ENCODE data around the gene DMD. TPM values are rescaled to one million over a fixed set of nuclear protein-coding genes. Genes with fewer than 3 reads are reported as not detected.

The DMD gene
- total and polyA plus RNA-seq, 4 donors, result 3.9 to 73.8 (median 11.2) TPM

DNA sequence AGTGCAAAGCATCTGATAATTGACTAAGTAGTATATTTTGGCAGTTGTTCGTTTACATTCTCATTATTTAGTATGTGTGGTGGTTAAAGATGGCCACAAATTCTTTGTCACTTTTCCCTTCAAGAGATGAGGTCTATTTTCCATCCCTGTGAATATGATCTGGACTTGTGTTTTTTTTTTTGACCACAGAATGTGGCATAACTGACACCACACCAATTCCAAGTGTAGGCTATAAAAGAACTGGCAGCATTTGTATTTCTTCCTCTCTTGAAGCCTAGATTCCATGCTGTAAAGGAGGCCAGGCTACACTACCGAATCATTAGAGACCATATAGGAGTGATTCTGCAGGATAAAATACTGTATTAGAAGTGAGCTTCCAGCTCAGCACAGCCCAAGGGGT lies 596.6 kb downstream of the DMD start:
- Histone ChIP-seq H3K4me3 (no peak overlapping the region), H3K4me1 (ENCODE audit: control insufficient read depth in 5 of 5, insufficient read depth in 5 of 5, low read length in 5 of 5) (no peaks in the 10 kb centered on the region), H3K27me3 (ENCODE audit: control insufficient read depth in 3 of 3, insufficient read depth in 3 of 3, low read length in 2 of 3) (no peaks in the 10 kb centered on the region), H3K9ac (ENCODE audit: insufficient read depth in 1 of 2, low read length in 2 of 2) (no peak overlapping the region), H3K9me3 (ENCODE audit: control insufficient read depth in 4 of 4, insufficient read depth in 3 of 4, low read length in 3 of 4) (no peaks in the 10 kb centered on the region), H3K27ac (ENCODE audit: low read depth in 1 of 2, low read length in 1 of 2) (no peak overlapping the region), H3K36me3 (ENCODE audit: control insufficient read depth in 4 of 4, insufficient read depth in 4 of 4, low read length in 4 of 4) (no peaks in the 10 kb centered on the region)
- WGBS, 2 donors, result 67 to 86% methylated on average over 2 of the region's 2 CpGs
- DNase-seq, result no peak
- TF ChIP-seq, protein P1, sequence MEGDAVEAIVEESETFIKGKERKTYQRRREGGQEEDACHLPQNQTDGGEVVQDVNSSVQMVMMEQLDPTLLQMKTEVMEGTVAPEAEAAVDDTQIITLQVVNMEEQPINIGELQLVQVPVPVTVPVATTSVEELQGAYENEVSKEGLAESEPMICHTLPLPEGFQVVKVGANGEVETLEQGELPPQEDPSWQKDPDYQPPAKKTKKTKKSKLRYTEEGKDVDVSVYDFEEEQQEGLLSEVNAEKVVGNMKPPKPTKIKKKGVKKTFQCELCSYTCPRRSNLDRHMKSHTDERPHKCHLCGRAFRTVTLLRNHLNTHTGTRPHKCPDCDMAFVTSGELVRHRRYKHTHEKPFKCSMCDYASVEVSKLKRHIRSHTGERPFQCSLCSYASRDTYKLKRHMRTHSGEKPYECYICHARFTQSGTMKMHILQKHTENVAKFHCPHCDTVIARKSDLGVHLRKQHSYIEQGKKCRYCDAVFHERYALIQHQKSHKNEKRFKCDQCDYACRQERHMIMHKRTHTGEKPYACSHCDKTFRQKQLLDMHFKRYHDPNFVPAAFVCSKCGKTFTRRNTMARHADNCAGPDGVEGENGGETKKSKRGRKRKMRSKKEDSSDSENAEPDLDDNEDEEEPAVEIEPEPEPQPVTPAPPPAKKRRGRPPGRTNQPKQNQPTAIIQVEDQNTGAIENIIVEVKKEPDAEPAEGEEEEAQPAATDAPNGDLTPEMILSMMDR (IDR thresholded peaks at IDR 0.05; ENCODE audit: control extremely low read depth, extremely low read depth), result no peak
- ATAC-seq (ENCODE audit: insufficient read depth, low FRiP score), result no peak

GRCh38 chrX:32599156-32599555 lies 612.2 kb downstream of the DMD start:
- Histone ChIP-seq H3K27me3 (ENCODE audit: control insufficient read depth in 3 of 3, insufficient read depth in 3 of 3, low read length in 2 of 3) (no peaks in the 10 kb centered on the region), H3K27ac (ENCODE audit: low read depth in 1 of 2, low read length in 1 of 2) (no peak overlapping the region), H3K9me3 (ENCODE audit: control insufficient read depth in 4 of 4, insufficient read depth in 3 of 4, low read length in 3 of 4) (no peaks in the 10 kb centered on the region), H3K4me1 (ENCODE audit: control insufficient read depth in 5 of 5, insufficient read depth in 5 of 5, low read length in 5 of 5) (no peaks in the 10 kb centered on the region), H3K36me3 (ENCODE audit: control insufficient read depth in 4 of 4, insufficient read depth in 4 of 4, low read length in 4 of 4) (no peaks in the 10 kb centered on the region), H3K9ac (ENCODE audit: insufficient read depth in 1 of 2, low read length in 2 of 2) (no peak overlapping the region), H3K4me3 (no peak overlapping the region)
- DNase-seq (no peak), ATAC-seq (ENCODE audit: insufficient read depth, low FRiP score) (no peak)
- TF ChIP-seq, protein P1 (IDR thresholded peaks at IDR 0.05; ENCODE audit: control extremely low read depth, extremely low read depth), result no peak
- WGBS, 2 donors, result 68 to 81% methylated on average over 4 of the region's 4 CpGs

- Histone ChIP-seq H3K9ac (ENCODE audit: insufficient read depth in 1 of 2, low read length in 2 of 2) (no peak overlapping the region), H3K9me3 (ENCODE audit: control insufficient read depth in 4 of 4, insufficient read depth in 3 of 4, low read length in 3 of 4) (no peaks in the 10 kb centered on the region), H3K27me3 (ENCODE audit: control insufficient read depth in 3 of 3, insufficient read depth in 3 of 3, low read length in 2 of 3) (no peaks in the 10 kb centered on the region), H3K27ac (ENCODE audit: low read depth in 1 of 2, low read length in 1 of 2) (no peak overlapping the region), H3K4me3 (no peak overlapping the region), H3K4me1 (ENCODE audit: control insufficient read depth in 5 of 5, insufficient read depth in 5 of 5, low read length in 5 of 5) (no peaks in the 10 kb centered on the region), H3K36me3 (ENCODE audit: control insufficient read depth in 4 of 4, insufficient read depth in 4 of 4, low read length in 4 of 4) (no peaks in the 10 kb centered on the region)
- WGBS, 2 donors, result 60 to 74% methylated on average over 4 of the region's 4 CpGs
- TF ChIP-seq, protein P1 (IDR thresholded peaks at IDR 0.05; ENCODE audit: control extremely low read depth, extremely low read depth), result no peak
- no peak for ATAC-seq (ENCODE audit: insufficient read depth, low FRiP score)
- DNase-seq, result no peak
Observed at GRCh38 chrX:32598707-32599106, 612.6 kb downstream of the DMD start.

DNA sequence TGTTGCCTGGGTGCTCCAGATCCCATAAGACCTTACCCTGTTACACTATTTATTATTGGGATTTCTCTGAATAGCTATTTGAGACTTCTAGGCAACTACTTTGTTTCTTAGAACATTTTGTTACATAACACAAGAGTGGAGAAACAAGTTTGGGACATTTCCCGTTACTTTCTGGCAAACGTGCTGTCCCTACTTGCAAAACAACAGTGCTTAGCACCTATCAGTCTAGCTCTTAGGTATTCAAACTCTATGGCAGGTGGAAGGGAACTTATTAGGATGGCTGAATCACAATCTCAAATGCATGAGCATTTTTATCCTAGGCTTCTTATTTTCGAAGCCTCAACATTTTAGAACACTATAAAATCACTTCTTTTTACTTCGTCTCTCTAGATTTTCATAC lies 613.6 kb downstream of the DMD start:
- H3K4me1 ChIP-seq (ENCODE audit: control insufficient read depth in 5 of 5, insufficient read depth in 5 of 5, low read length in 5 of 5), result no peaks in the 10 kb centered on the region
- no peaks in the 10 kb centered on the region for H3K36me3 ChIP-seq (ENCODE audit: control insufficient read depth in 4 of 4, insufficient read depth in 4 of 4, low read length in 4 of 4)
- no peak for DNase-seq
- H3K9ac ChIP-seq (ENCODE audit: insufficient read depth in 1 of 2, low read length in 2 of 2), result no peak overlapping the region
- H3K27me3 ChIP-seq (ENCODE audit: control insufficient read depth in 3 of 3, insufficient read depth in 3 of 3, low read length in 2 of 3), result no peaks in the 10 kb centered on the region
- TF ChIP-seq, protein P1 (IDR thresholded peaks at IDR 0.05; ENCODE audit: control extremely low read depth, extremely low read depth), result no peak
- H3K27ac ChIP-seq (ENCODE audit: low read depth in 1 of 2, low read length in 1 of 2), result no peak overlapping the region
- 71 to 81% methylated on average over 4 of the region's 4 CpGs for WGBS, 2 donors
- peaks cover 0 to 3% (median 0%) of the 10 kb centered on the region in 4 donors for H3K9me3 ChIP-seq (ENCODE audit: control insufficient read depth in 4 of 4, insufficient read depth in 3 of 4, low read length in 3 of 4)
- no peak overlapping the region for H3K4me3 ChIP-seq
- ATAC-seq (ENCODE audit: insufficient read depth, low FRiP score), result no peak

Measured in lung (tissue), 12 donors.